GM12865 (cell line): ENCODE measurements around the gene ADCY3.

Experiments used
- DNase-seq: peaks from one replicate; pipeline ENCODE4 v3.0.0; 2010; ENCODE audit warnings: low read depth
- H3K4me3 ChIP-seq: 2 replicates; pipeline ENCODE4 v1.5.1; 2011; ENCODE audit warnings: mild to moderate bottlenecking, low read depth, low read length, control low read depth
- TF ChIP-seq, protein P1 (sequence below): IDR thresholded peaks from 2 replicates; pipeline ENCODE4 v1.5.1; 2011; ENCODE audit warnings: low read length, control low read depth, low read depth, inconsistent platforms; ENCODE audit not compliant: insufficient read depth; ENCODE audit errors: missing control alignments

The ADCY3 gene

DNA sequence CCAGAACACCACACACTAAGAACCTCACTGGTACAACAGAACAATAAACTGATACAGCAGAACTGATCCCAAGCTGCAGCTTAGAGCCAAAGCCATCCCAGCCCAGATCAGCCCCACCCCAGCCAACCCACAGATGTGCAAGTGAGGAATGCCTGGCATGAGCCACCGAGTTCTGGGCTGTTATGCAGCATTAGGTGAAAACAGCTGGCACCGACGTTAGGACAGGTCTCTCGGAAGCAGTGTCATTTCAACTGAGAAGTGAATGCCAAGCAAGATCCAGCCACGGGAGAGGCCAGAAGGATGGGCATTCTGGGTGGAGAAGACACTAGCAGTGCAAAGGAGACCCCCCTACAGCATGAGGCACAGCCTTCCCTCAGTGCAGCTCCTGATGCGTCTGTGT lies 38.9 kb downstream of the ADCY3 start:
- TF ChIP-seq, protein P1, sequence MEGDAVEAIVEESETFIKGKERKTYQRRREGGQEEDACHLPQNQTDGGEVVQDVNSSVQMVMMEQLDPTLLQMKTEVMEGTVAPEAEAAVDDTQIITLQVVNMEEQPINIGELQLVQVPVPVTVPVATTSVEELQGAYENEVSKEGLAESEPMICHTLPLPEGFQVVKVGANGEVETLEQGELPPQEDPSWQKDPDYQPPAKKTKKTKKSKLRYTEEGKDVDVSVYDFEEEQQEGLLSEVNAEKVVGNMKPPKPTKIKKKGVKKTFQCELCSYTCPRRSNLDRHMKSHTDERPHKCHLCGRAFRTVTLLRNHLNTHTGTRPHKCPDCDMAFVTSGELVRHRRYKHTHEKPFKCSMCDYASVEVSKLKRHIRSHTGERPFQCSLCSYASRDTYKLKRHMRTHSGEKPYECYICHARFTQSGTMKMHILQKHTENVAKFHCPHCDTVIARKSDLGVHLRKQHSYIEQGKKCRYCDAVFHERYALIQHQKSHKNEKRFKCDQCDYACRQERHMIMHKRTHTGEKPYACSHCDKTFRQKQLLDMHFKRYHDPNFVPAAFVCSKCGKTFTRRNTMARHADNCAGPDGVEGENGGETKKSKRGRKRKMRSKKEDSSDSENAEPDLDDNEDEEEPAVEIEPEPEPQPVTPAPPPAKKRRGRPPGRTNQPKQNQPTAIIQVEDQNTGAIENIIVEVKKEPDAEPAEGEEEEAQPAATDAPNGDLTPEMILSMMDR = no peak
- DNase-seq = no peak
- H3K4me3 ChIP-seq = no peak overlapping the region

DNA sequence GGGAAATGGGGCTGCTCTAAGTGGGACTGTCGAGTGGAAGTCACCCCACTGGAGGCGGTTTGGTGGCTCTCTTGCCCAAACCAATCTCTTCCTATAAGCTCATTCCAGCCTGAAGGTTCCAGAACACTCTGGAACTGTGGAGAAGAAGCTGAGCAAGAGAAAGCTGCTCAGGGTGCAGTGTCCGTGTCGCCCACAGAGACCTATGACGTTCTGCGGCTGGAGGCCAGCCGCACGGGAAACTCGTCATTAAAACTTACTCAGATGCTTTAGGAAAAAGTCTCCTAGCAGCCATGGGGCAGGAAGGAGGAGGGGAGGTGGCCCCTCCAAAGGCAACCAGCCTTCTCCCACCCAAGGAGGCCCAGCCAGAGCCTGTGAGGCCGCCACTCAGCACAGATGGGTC lies 41.7 kb downstream of the ADCY3 start:
- TF ChIP-seq, protein P1 = no peak
- H3K4me3 ChIP-seq = no peak overlapping the region
- DNase-seq = no peak

DNA sequence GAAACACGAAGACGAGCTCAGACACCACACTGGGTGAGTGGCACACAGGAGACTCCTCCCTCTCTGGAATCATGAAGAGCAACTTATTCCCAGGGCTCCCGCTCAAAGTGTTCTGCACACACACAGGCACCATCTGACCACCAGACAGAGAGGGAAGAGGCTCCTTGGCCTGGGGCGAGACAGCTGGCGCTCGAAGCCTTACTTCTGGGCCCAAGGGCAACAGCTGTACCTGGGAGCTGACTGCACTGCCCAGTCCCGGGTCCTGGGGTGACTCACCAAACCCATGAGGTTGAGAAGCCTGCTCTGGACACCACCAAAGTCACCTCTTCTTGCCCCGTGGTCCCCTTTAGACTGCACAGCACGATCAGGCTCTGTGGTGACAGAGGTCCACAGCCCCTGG lies 42.4 kb downstream of the ADCY3 start:
- H3K4me3 ChIP-seq = no peak overlapping the region
- TF ChIP-seq, protein P1 = no peak
- no peak for DNase-seq

DNA sequence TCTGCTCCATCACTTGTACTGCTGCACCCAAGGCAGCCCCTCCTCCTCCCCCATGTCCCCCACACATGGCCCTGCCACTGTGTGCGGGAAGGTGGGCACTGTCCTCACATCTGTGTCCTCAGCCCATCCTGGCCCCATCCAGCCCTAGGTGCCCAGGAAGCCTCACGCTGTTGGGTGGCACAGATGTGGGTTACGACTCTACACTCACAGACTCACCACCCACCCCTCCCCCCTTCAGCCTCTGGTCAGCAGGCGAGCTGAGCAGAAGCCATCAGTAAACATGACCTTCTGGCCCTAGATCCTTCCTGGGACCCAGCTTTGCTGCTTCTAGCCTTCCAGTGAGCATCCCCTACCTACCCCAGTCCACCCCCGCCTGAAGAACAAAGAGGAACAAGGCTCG lies 43.0 kb downstream of the ADCY3 start:
- no peak overlapping the region for H3K4me3 ChIP-seq
- TF ChIP-seq, protein P1 = no peak
- no peak for DNase-seq

DNA sequence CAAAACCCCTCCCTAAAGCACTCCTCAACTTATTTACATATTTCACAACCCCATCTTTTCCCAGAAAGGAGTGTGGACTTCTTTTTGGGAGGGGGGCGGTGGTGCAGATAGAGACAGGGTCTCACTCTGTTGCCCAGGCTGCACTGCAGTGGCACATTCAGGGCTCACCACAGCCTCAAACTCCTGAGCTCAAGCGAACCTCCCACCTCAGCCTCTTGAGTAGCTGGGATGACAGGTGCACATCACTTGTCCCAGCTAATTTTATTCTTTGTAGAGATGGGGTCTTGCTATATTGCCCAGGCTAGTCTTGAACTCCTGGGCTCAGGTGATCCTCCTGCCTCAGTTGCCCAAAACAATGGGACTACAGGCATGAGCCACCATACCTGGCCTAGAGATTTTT lies 44.1 kb downstream of the ADCY3 start:
- no peak for DNase-seq
- TF ChIP-seq, protein P1 = no peak
- H3K4me3 ChIP-seq = no peak overlapping the region

DNA sequence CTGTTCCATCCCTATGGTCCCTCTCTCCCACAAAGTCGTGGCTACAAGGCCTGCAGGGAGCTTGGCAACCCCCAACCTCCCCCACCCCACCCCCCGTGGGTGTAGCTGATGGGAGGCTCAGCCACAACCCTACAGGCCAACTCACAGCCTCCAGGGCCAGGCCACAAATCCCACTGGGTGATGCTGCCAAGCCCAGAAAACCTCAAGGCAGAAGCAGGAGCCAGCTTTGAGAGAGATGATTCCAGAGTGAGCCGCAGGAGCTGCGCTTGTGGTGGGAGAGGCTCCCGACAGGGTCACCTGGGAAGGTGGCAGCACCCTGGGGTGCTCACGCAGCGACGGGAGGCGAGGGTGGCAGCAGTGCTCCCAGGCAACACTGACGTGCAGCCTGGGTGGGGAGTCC lies 44.8 kb downstream of the ADCY3 start:
- TF ChIP-seq, protein P1 = no peak
- DNase-seq = no peak
- H3K4me3 ChIP-seq = no peak overlapping the region

DNA sequence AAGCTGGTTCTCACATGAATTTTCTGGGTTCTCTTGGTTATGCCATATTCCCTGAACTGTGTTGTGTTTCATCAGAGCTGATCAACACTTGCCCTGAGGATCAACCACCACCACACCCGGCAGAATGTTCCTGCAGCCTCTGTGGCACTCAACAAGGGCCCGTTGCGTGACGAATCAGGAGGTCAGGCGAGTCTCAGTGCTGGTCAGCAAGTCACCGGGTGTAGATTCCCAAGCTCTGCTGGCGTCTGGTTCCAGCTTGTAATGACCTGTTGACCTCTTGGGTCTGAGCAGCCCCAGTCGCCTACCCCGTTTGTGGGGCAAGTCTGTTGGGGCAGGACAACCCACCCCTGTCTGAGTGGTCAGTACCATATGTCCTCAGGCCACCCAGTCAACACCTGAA lies 46.0 kb downstream of the ADCY3 start:
- no peak overlapping the region for H3K4me3 ChIP-seq
- TF ChIP-seq, protein P1 = no peak
- DNase-seq = no peak
